Esophagus muscularis mucosa (tissue), 4 donors: Measurements from ENCODE around the gene SYNJ2. TPM values are rescaled to one million over a fixed set of nuclear protein-coding genes. Genes with fewer than 3 reads are reported as not detected.

Source experiments
- DNase-seq: peaks from one replicate; pipeline ENCODE4 v3.0.0-alpha.2; 2017; ENCODE audit errors: extremely low spot score
- H3K27ac ChIP-seq, 4 donors: fragments of 200-600 bp; sonication (generic); replicated peaks in 1 of 4; 1 replicate in 3 of 4; 2 replicates in 1 of 4; pipeline ENCODE4 v1.5.1; 2016 to 2019; ENCODE audit warnings: mild to moderate bottlenecking in 1 of 4
- H3K27me3 ChIP-seq, 4 donors: fragments of 200-600 bp; sonication (generic); one replicate each; pipeline versions ENCODE4 v1.5.1 to v1.6.0; 2016 to 2019
- H3K36me3 ChIP-seq, 4 donors: fragments of 200-600 bp; sonication (generic); one replicate each; pipeline ENCODE4 v1.5.1; 2016 to 2019
- H3K4me1 ChIP-seq, 4 donors: fragments of 200-600 bp; sonication (generic); one replicate each; pipeline ENCODE4 v1.5.1; 2016 to 2019
- H3K4me3 ChIP-seq, 4 donors: fragments of 200-600 bp; sonication (generic); 1 replicate in 2 of 4; 2 replicates in 2 of 4; pipeline ENCODE4 v1.5.1; 2016 to 2019; ENCODE audit warnings: mild to moderate bottlenecking in 4 of 4, moderate library complexity in 1 of 4
- H3K9me3 ChIP-seq, 4 donors: fragments of 200-600 bp; sonication (generic); 1 replicate in 3 of 4; 2 replicates in 1 of 4; pipeline ENCODE4 v1.5.1; 2016 to 2019
- CTCF ChIP-seq, 3 experiments: fragments of 200-600 bp in 2 of 3; fragments of 450-650 bp in 1 of 3; sonication (generic) in 2 of 3; IDR thresholded peaks; one replicate each; pipeline ENCODE4 v1.5.1; 2017 to 2019; ENCODE audit warnings: antibody characterized with exemption in 3 of 3, mild to moderate bottlenecking in 2 of 3, moderate library complexity in 1 of 3
- EP300 ChIP-seq: sonication (generic); formaldehyde crosslinking; IDR thresholded peaks from one replicate; pipeline ENCODE4 v1.6.1; 2017; ENCODE audit warnings: antibody characterized with exemption
- POLR2A ChIP-seq: fragments of 450-650 bp; IDR thresholded peaks from one replicate; pipeline ENCODE4 v1.6.1; 2017; ENCODE audit warnings: antibody characterized with exemption, moderate library complexity, mild to moderate bottlenecking, low read depth
- POLR2AphosphoS5 ChIP-seq, 2 donors: sonication (generic); formaldehyde crosslinking; IDR thresholded peaks; one replicate each; pipeline ENCODE4 v1.6.1; 2017; ENCODE audit warnings: antibody characterized with exemption in 2 of 2
- WGBS: methylation state at CpG from one replicate; pipeline ENCODE4 v1.1.5; 2018; 5-methylcytosine and 5-hydroxymethylcytosine counted together
- intact Hi-C: fragments of 100-400 bp; cut with DNase I; formaldehyde crosslinking; loops from one replicate; pipeline ENCODE4 v1.15.1; 2023
- total RNA-seq, 4 donors: library from RNA; depleted of rRNA; stranded (reverse); fragments of >200 nt; gene quantifications; one replicate each; pipeline versions ENCODE4 v1.1.0 to v1.2.1, GENCODE V29; 2016

SYNJ2 gene
- total RNA-seq, 4 donors from 2014 or later, result 17.0 to 25.3 (median 25.1) TPM

GRCh38 chr6:158113802-158114201 is 132.1 kb downstream of the SYNJ2 start:
- H3K36me3 ChIP-seq, result peaks cover 12 to 93% (median 52%) of the 10 kb centered on the region in 4 donors
- no peak for DNase-seq

GRCh38 chr6:158115102-158115501 is 133.4 kb downstream of the SYNJ2 start:
- Histone ChIP-seq H3K4me3 (no peak overlapping the region), H3K4me1 (no peaks in the 10 kb centered on the region), H3K27me3 (no peaks in the 10 kb centered on the region), H3K36me3 (peaks cover 12 to 90% (median 50%) of the 10 kb centered on the region in 4 donors), H3K27ac (no peak overlapping the region), H3K9me3 (no peaks in the 10 kb centered on the region)
- DNase-seq, result no peak
- no peak for TF ChIP-seq POLR2A
- intact Hi-C loops, result no loop called here
- WGBS, result 100% methylated on average over 4 of the region's 4 CpGs

More at GRCh38 chr6:158113802-158114201, 132.1 kb downstream of the SYNJ2 start:
- Histone ChIP-seq H3K4me1 (no peaks in the 10 kb centered on the region), H3K27ac (no peak overlapping the region), H3K27me3 (no peaks in the 10 kb centered on the region), H3K4me3 (no peak overlapping the region), H3K9me3 (no peaks in the 10 kb centered on the region)
- intact Hi-C loops, result no loop called here
- TF ChIP-seq POLR2A (no peak), POLR2AphosphoS5 (IDR thresholded peaks at IDR 0.05) (no peak), CTCF (IDR thresholded peaks at IDR 0.05) (no peak), EP300 (no peak)

GRCh38 chr6:158115508-158115907 is 133.8 kb downstream of the SYNJ2 start:
- intact Hi-C loops, result no loop called here
- no peak for TF ChIP-seq EP300
- no peak for TF ChIP-seq CTCF (IDR thresholded peaks at IDR 0.05)
- no peak for TF ChIP-seq POLR2A
- no peak for TF ChIP-seq POLR2AphosphoS5 (IDR thresholded peaks at IDR 0.05)
- no peaks in the 10 kb centered on the region for H3K4me1 ChIP-seq
- no peak for DNase-seq
- no peak overlapping the region for H3K27ac ChIP-seq
- H3K4me3 ChIP-seq, result no peak overlapping the region
- WGBS, result 94% methylated on average over 6 of the region's 6 CpGs
- H3K27me3 ChIP-seq, result no peaks in the 10 kb centered on the region
- H3K36me3 ChIP-seq, result peaks cover 12 to 92% (median 50%) of the 10 kb centered on the region in 4 donors
- H3K9me3 ChIP-seq, result no peaks in the 10 kb centered on the region

- no peaks in the 10 kb centered on the region for H3K27me3 ChIP-seq
- TF ChIP-seq CTCF (IDR thresholded peaks at IDR 0.05) (no peak), EP300 (no peak), POLR2A (no peak), POLR2AphosphoS5 (IDR thresholded peaks at IDR 0.05) (no peak)
- H3K4me1 ChIP-seq, result no peaks in the 10 kb centered on the region
- H3K27ac ChIP-seq, result no peak overlapping the region
- no peak for DNase-seq
- H3K9me3 ChIP-seq, result no peaks in the 10 kb centered on the region
- 98% methylated on average over 3 of the region's 3 CpGs for WGBS
- H3K4me3 ChIP-seq, result no peak overlapping the region
- peaks cover 12 to 78% (median 38%) of the 10 kb centered on the region in 4 donors for H3K36me3 ChIP-seq
- intact Hi-C loops, result no loop called here
Measured at GRCh38 chr6:158118886-158119285, 137.2 kb downstream of the SYNJ2 start.

- H3K9me3 ChIP-seq, result no peaks in the 10 kb centered on the region
- no peaks in the 10 kb centered on the region for H3K27me3 ChIP-seq
- no peak overlapping the region for H3K4me3 ChIP-seq
- 71% methylated on average over 3 of the region's 3 CpGs for whole genome bisulfite sequencing
- TF ChIP-seq EP300 (no peak), POLR2A (no peak), POLR2AphosphoS5 (IDR thresholded peaks at IDR 0.05) (no peak), CTCF (IDR thresholded peaks at IDR 0.05) (no peak)
- intact Hi-C loops, result no loop called here
- H3K36me3 ChIP-seq, result peaks cover 5 to 77% (median 20%) of the 10 kb centered on the region in 4 donors
- H3K27ac ChIP-seq, result no peak overlapping the region
- no peaks in the 10 kb centered on the region for H3K4me1 ChIP-seq
- DNase-seq, result no peak
Measured at GRCh38 chr6:158121335-158121734, 139.7 kb downstream of the SYNJ2 start.
